Right hindlimb (tissue), 1 donor: Measurements from ENCODE around the gene RTN4RL1.
"Not testable (repeated sequence)": the region's sequence is repeated elsewhere in the genome, so short reads cannot be mapped to it uniquely, and the experiment has no call there.

Source experiments
- DNase-seq: peaks from one replicate; pipeline ENCODE4 v3.0.0-alpha.2; 2018

Gene RTN4RL1

DNA sequence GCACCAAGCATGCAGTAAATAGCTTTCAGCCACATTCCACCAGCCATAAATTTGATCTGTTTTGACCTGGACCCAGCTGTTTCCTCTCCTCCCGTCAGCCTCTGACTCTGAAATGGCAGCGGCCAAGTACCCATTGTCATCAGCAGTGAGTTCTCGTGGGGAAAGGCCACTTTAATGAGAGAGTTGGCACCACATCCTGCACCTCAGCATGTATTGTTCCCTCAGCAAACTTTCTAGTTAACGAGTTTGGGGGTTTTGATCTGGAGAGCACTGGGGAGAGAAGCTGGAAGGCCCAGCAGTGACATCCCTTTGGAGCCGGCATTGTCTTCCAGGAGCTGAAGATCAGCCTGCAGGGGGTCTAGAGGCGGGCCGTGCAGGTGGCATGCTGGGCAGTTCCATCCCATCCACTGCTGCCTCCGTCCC, 110.5 kb downstream of the RTN4RL1 start:
- no peak for DNase-seq

DNA sequence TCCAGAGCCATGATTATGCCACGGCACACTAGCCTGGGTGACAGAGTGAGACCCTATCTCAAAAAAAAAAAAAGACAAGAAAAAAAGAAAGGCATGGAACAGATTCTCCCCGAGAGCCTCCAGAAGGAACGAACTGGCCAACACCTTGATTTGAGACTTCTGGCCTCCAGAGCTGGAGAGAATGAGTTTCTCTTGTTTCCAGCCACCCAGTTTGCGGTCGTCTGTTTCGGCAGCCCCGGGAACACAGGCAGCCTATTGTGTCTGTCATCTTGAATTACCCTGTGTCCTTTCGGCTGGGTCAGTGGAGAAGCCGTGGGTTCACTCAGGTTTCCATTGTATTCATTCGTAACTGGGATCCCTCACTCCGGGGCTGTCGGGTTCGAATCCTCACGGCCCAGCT, 111.4 kb downstream of the RTN4RL1 start:
- DNase-seq: no peak

DNA sequence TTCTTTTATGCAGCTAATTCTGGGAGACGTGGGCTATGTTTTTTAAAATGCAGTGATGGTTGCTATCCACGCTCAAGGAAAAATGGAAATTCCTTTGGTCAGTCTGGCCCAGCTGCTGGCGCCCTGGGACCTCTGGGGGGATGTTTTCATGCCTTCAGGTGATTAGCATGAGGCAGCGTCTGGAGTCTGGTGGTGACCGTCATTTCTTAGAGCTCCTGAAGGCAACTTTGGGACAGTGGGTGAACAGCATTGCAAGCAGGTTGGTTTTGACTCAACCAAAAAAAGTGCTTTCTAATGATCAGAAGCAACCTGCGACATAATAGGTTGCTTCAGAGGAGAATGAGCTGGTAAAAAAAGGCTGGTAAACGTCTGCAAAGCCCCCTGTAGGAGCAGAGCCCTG, 113.0 kb downstream of the RTN4RL1 start:
- DNase-seq: no peak

GRCh38 chr17:1909985-1910384, 115.1 kb downstream of the RTN4RL1 start:
- DNase-seq: no peak

DNA sequence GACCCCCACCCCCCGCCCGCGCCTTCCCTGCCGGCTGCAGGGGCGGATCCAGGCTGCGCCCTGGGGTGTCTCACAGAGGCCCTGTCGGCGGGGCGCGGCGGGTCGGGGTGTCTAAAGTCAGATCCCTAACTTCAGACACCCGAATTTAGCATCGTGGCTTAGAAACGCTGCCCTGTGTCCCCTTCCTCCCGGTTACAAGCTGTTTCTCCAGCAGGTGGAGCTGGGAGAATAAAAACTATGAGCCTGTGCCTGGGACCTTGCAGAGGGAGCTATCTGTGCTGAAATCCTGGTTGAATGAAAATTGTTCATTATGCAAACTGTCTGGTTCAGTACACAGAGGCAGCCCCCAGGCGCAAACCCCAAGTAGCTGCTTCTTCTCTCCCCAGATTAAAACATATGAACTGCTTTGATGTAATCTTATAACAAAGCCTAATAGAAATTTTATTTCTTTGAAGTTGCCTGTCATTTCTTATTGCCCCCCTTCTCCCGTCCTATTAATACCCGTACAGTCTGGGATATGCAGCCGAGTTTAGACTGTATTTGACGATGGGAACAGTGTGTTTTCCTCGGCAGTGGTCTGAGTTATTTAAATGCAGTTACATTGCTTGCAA, 116.3 kb downstream of the RTN4RL1 start:
- DNase-seq: peak; percentile 85

DNA sequence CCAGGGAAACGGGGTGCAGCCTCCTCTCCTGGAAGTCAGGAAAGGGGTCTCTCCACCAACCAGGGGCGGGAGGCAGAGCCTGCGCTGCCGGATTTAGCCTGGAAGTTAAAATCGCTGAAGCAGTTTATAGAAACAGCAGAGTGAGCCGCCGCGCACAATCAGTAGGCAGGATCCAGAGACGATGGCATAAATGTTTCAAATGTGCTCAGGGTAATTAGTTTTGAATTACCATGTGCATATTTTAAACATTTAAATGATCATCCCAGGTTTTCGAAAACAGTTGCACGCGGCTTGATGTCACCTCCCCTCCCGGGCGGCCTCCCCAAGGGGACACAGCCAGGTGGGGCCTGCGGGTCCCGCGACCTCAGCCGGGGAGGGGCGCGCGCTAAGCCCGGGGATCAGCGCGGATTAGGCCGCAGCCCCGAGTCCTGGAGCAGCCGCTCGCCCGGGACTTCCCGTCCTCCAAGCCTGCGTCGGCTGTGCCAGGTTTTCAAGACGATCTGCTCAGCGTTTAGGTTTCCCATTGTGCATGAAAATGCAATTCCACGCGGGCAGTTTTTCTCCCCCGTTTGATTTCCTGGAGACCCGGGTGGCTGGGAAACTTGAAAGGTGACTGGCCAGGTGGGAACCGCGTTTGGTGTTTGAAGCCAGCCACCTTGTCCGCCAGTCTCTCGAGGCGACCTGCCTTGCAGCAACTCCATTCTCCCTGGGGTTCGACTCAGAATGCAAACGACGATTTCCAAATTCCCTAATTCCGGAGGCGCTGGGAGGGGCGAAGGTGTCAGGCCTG, 117.0 kb downstream of the RTN4RL1 start:
- DNase-seq: peak; percentile 56

DNA sequence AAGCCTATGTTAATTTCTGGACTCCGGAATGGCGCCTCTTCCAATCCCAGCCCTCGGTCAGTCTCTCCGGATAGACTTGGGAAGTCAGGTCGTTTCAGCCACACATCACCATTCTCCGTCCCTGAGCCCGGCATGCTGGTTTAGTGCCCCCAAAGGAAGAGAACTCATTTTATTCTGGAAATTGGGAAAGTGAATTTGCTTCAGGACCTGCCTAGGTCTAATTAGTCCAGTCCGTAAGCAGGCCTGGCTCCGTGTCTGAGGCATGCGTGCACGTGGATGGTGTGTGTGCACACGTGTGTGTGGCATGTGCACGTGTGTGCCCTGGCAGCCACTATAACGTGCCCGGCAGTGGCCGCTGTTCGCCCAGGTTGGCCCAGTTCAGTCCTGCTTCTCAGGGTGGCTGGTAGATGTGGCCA, 117.9 kb downstream of the RTN4RL1 start:
- DNase-seq: no peak

DNA sequence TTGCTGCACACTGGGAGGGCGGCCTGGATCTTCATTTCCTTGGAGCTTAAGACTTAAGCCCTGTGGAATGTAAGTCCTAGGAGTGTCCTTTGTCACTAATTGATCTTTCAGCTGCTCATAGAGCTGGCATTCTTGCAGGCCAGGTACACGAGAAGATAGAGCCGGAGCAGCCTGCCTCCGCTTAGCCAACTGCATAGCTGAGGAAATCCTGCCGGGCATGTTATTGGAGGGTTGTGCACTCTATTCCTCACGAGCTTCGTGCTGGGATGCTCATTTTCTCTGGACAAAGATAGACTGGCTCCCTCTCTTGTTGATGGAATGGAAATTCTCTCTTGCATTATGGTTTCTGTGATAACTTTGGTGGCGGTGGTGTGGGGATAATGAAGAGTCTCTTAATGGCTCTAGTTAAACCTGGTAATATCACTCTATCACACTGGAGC, 118.5 kb downstream of the RTN4RL1 start:
- no peak for DNase-seq

GRCh38 chr17:1905190-1905913, 119.8 kb downstream of the RTN4RL1 start:
- no peak for DNase-seq

DNA sequence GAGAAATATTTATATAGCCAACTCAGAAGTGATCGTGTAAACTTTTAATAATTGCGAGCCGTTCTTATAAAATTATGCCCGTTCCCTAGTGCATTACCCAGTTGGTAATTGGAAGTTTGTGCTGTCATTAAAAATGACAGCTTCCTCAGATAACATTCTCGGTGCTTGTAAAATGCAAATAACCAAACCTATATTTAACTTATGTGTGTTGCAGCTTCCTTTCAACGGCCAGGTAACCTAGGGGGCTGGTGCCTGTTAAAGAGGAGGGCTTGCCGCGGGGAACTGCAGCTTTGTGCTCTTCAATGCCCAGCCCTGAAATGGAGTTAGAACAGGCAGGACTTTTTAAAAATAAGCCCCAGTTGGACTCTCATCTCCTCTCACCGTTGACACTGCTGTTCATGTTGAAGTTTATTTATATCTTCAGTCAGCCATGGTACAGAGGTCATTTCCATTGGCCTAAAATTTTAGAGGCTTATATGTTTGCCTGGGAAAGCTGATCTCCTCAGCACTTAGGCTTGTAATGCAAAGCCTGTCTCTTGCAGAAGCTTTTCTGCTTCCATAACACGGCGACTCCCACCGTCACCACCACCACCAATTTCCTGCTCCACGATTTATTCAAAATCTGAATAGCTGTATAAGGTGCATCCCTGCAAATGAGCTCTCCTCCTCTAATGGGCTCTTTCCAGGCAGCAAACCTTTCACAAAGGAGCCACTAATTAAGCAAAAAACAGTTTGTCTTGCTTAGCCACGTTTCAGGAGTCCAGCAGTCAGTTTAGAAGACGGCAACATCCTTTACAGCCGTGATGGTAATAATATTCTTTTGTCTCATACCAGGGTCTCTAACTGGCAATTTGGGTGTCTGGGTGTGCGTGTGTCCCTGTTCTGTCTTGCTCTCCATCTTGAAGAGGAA, 120.6 kb downstream of the RTN4RL1 start:
- DNase-seq: no peak

- DNase-seq: no peak
These were observed 125.6 kb downstream of the RTN4RL1 start for GRCh38 chr17:1899403-1900000.

- no peak for DNase-seq
These were observed 126.3 kb downstream of the RTN4RL1 start for GRCh38 chr17:1898872-1899271.

- DNase-seq: no peak
These were observed 126.8 kb downstream of the RTN4RL1 start for GRCh38 chr17:1898332-1898731.

GRCh38 chr17:1897105-1897656, 128.0 kb downstream of the RTN4RL1 start:
- no peak for DNase-seq

- no peak for DNase-seq
These were observed 128.7 kb downstream of the RTN4RL1 start for GRCh38 chr17:1896243-1897104.

DNA sequence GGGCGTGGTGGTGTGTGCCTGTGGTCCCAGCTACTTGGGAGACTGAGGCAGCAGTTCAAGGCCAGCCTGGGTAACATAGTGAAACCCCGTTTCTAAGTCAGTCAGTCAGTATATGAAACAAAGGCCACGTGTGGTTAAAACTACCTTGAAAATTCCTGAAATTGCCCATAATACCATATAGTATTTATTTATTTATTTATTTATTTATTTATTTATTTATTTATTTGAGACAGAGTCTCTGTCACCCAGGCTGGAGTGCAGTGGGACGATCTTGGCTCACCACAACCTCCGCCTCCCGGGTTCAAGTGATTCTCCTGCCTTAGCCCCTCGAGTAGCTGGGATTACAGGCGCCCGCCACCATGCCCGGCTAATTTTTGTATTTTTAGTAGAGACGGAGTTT, 129.7 kb downstream of the RTN4RL1 start:
- not testable (repeated sequence) for DNase-seq

GRCh38 chr17:1894753-1895339, 130.3 kb downstream of the RTN4RL1 start:
- DNase-seq: no peak

DNA sequence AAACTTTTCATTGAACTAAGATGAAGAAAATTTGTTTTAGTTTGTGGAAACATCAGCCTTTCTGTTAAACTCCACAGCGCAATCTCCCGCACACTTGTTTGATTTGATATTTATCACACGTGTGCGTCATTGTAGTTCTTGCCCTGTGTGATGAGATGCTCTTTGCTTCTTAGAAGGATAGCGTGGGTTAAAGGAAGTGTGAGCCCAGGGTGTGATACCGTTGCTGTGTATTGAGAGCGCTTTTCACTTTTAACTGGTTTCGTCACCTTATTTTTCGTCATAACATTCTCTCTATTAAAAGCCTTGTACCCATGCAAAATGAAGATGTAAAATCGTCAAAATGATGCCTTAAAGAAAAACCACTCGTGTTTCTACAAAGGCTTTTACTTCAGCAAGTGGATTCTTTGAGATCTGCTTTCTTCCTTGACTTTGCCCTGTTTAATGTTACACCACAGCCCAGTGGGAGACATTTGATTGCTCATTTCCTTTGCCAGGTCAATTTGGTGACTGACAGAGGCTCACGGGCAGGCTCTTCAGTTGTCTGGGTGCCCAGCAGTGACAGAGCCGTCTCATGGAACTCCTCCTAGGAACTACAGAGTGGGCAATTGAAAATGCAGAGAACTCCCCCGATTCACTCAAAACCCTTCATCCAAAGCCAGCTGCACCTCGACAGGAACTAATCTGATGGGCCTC, 134.2 kb downstream of the RTN4RL1 start:
- no peak for DNase-seq

DNA sequence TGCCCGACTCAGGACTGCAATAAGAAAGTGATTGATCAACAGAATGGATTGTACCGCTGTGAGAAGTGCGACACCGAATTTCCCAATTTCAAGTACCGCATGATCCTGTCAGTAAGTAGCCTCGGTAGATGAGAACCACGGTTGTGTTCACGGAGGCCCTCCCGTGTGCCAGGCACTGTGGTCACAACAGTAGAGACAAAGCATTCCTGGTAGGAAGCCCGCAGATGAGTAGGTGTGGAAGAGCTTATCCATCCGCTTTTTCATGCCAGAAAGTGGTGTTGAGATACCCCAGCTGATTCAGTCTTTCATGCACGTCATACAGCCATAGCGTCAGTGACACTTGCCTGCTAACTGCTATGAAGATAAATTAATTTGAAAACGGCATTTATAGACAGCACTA, 136.4 kb downstream of the RTN4RL1 start:
- DNase-seq: no peak
